Tibial nerve (tissue), 3 donors: ENCODE data around the gene ADAT2.

Source experiments
- CTCF ChIP-seq, 5 experiments: fragments of 200-600 bp in 3 of 5; fragments of 450-650 bp in 2 of 5; sonication (generic) in 3 of 5; IDR thresholded peaks; one replicate each; pipeline ENCODE4 v1.5.1; 2016 to 2019; ENCODE audit warnings: antibody characterized with exemption in 5 of 5, mild to moderate bottlenecking in 3 of 5, moderate library complexity in 2 of 5
- POLR2A ChIP-seq, 2 donors: fragments of 450-650 bp; IDR thresholded peaks; one replicate each; pipeline ENCODE4 v1.6.1; 2017; ENCODE audit warnings: antibody characterized with exemption in 2 of 2, mild to moderate bottlenecking in 2 of 2, moderate library complexity in 2 of 2

- TF ChIP-seq CTCF (IDR thresholded peaks at IDR 0.05) = no peak
- TF ChIP-seq POLR2A (IDR thresholded peaks at IDR 0.05) = no peak
These were observed 56.1 kb downstream of the ADAT2 start for GRCh38 chr6:143394389-143394788.
